Retinal pigment epithelial cell (primary cell): ENCODE data around the gene OTUD1.

Experiments
- DNase-seq: peaks from one replicate; pipeline ENCODE4 v3.0.0-alpha.2; 2010; ENCODE audit warnings: low read depth
- H3K4me3 ChIP-seq: 2 replicates; pipeline ENCODE4 v1.5.1; 2011; ENCODE audit warnings: mild to moderate bottlenecking, low read length, control low read depth, moderate library complexity
- CTCF ChIP-seq: conservative IDR thresholded peaks from 2 replicates; pipeline ENCODE4 v1.5.1; 2011; ENCODE audit warnings: low read depth, low read length, control low read depth, inconsistent platforms

Gene OTUD1

GRCh38 chr10:23412223-23412622 is 26.7 kb upstream of the OTUD1 start:
- peak; percentile 19 for DNase-seq

GRCh38 chr10:23413629-23414089 is 25.2 kb upstream of the OTUD1 start:
- TF ChIP-seq CTCF = no peak
- DNase-seq = no peak
- no peak overlapping the region for H3K4me3 ChIP-seq

More at GRCh38 chr10:23412223-23412622, 26.7 kb upstream of the OTUD1 start:
- no peak overlapping the region for H3K4me3 ChIP-seq
- TF ChIP-seq CTCF = no peak

GRCh38 chr10:23414658-23415057 is 24.2 kb upstream of the OTUD1 start:
- no peak for TF ChIP-seq CTCF
- no peak overlapping the region for H3K4me3 ChIP-seq
- DNase-seq = no peak

GRCh38 chr10:23417254-23417653 is 21.6 kb upstream of the OTUD1 start:
- no peak for DNase-seq
- no peak overlapping the region for H3K4me3 ChIP-seq
- TF ChIP-seq CTCF = no peak

- no peak for TF ChIP-seq CTCF
- no peak overlapping the region for H3K4me3 ChIP-seq
- DNase-seq = no peak
Observed at GRCh38 chr10:23418051-23418681, 20.7 kb upstream of the OTUD1 start.

- H3K4me3 ChIP-seq = no peak overlapping the region
- no peak for TF ChIP-seq CTCF
- no peak for DNase-seq
Observed at GRCh38 chr10:23419201-23419600, 19.7 kb upstream of the OTUD1 start.

- TF ChIP-seq CTCF = no peak
- no peak overlapping the region for H3K4me3 ChIP-seq
- no peak for DNase-seq
Observed at GRCh38 chr10:23419655-23420329, 19.1 kb upstream of the OTUD1 start.
